Right lobe of liver (tissue), 4 donors: Measurements from ENCODE around the gene USP44.

ENCODE experiments used
- CTCF ChIP-seq, 4 donors: fragments of 200-600 bp in 3 of 4; fragments of 450-650 bp in 1 of 4; IDR thresholded peaks; one replicate each; pipeline versions ENCODE4 v1.5.1 to v1.8.0; 2016 to 2022; ENCODE audit warnings: antibody characterized with exemption in 4 of 4, mild to moderate bottlenecking in 2 of 4
- POLR2A ChIP-seq: fragments of 450-650 bp; IDR thresholded peaks from one replicate; pipeline ENCODE4 v1.6.1; 2017; ENCODE audit warnings: antibody characterized with exemption, mild to moderate bottlenecking
- donor health status: DM: no; HTN: no; CAD: no.
- donor health status: DM: no; HTN: no; CAD: no.
- donor health status: DM: no; HTN: yes; CAD: no.

DNA sequence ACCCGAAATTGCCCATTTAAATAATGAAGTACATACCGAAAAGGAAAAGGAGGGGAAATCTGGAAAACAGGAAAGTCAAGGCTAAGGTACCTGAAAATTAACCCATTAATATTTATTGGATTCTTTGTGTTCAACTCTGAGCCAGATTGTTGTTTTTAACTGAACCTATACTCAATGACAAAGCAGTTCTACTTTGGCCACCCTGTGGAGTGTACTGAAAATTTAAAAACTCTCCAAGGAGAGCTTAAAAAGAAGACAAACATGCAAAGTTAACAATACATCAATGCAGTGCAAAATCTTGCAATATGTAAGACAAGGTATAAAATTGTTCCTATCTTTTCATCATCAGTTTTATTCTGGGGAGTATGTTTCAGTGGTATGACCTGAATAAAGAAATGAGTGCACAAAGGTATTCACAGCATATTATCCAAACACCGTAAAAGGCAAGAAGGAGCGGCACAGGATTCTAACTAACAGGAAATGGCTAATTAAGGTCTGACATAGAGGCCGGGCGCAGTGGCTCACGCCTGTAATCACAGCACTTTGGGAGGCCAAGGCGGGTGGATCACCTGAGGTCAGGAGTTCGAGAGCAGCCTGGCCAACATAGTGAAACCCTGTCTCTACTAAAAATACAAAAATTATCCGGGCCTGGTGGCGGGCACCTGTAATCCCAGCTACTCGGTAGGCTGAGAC lies 1.7 kb downstream of the USP44 start:
- TF ChIP-seq CTCF (IDR thresholded peaks at IDR 0.05) (no peak), POLR2A (no peak)
